Activated T-helper 9 cell treated with anti-CD3 and anti-CD28 coated beads, Interleukin-2, amount 50 U/mL, for 16 hours (primary cell): ENCODE data around the gene SLC24A1.
"Not testable (repeated sequence)": the region's sequence is repeated elsewhere in the genome, so short reads cannot be mapped to it uniquely, and the experiment has no call there.

Source experiments
- DNase-seq: peaks from one replicate; pipeline ENCODE4 v3.0.0-alpha.2; 2020; ENCODE audit warnings: low read depth

The SLC24A1 gene

GRCh38 chr15:65621638-65622037 lies at the start of gene SLC24A1:
Gene SLC24A1, plus strand, starts transcription at chr15:65621938. Its CDS starts 2,143 bp downstream, at chr15:65624081.
- no peak for DNase-seq

GRCh38 chr15:65571971-65572370 lies 49.8 kb upstream of the SLC24A1 start:
- DNase-seq, result no peak

GRCh38 chr15:65576664-65577063 lies 45.1 kb upstream of the SLC24A1 start:
- DNase-seq, result no peak

- no peak for DNase-seq
These were observed 44.4 kb upstream of the SLC24A1 start for GRCh38 chr15:65577129-65577996.

GRCh38 chr15:65578904-65579728 lies 42.6 kb upstream of the SLC24A1 start:
- DNase-seq, result no peak

GRCh38 chr15:65579762-65580161 lies 42.0 kb upstream of the SLC24A1 start:
- DNase-seq, result no peak

- no peak for DNase-seq
These were observed 41.5 kb upstream of the SLC24A1 start for GRCh38 chr15:65580287-65580686.

- no peak for DNase-seq
These were observed 38.0 kb upstream of the SLC24A1 start for GRCh38 chr15:65583701-65584100.

GRCh38 chr15:65584241-65584640 lies 37.5 kb upstream of the SLC24A1 start:
- DNase-seq, result no peak

- DNase-seq, result no peak
These were observed 34.6 kb upstream of the SLC24A1 start for GRCh38 chr15:65587094-65587493.

GRCh38 chr15:65595960-65596359 lies 25.8 kb upstream of the SLC24A1 start:
- no peak for DNase-seq

- no peak for DNase-seq
These were observed 23.3 kb upstream of the SLC24A1 start for GRCh38 chr15:65598468-65598867.

- no peak for DNase-seq
These were observed 22.1 kb upstream of the SLC24A1 start for GRCh38 chr15:65599677-65600076.

GRCh38 chr15:65603134-65603533 lies 18.6 kb upstream of the SLC24A1 start:
- DNase-seq, result no peak

- DNase-seq, result no peak
These were observed 18.2 kb upstream of the SLC24A1 start for GRCh38 chr15:65603559-65603958.

- peak; percentile 92 for DNase-seq
These were observed 10.6 kb upstream of the SLC24A1 start, which contains the start of gene INTS14 for GRCh38 chr15:65610871-65611718. Gene INTS14, minus strand, starts transcription at chr15:65611131. Its CDS starts 3,751 bp downstream, at chr15:65607380.

- no peak for DNase-seq
These were observed 9.7 kb upstream of the SLC24A1 start for GRCh38 chr15:65611888-65612615.

- no peak for DNase-seq
These were observed 9.2 kb upstream of the SLC24A1 start for GRCh38 chr15:65612616-65612946.

GRCh38 chr15:65612949-65613744 lies 8.6 kb upstream of the SLC24A1 start:
- DNase-seq, result no peak

GRCh38 chr15:65615887-65616286 lies 5.9 kb upstream of the SLC24A1 start:
- not testable (repeated sequence) for DNase-seq
